Ovary (tissue), 3 donors: ENCODE measurements around the gene SYT3.

Experiments
- CTCF ChIP-seq, 3 donors: fragments of 450-650 bp in 2 of 3; fragments of 200-600 bp in 1 of 3; IDR thresholded peaks; one replicate each; pipeline versions ENCODE4 v1.5.1 to v1.8.0; 2016 to 2022; ENCODE audit warnings: antibody characterized with exemption in 3 of 3, mild to moderate bottlenecking in 1 of 3
- POLR2A ChIP-seq: fragments of 450-650 bp; IDR thresholded peaks from one replicate; pipeline ENCODE4 v1.6.1; 2017; ENCODE audit warnings: antibody characterized with exemption, mild to moderate bottlenecking, moderate library complexity
- donor health status: DM: no; HTN: no; CAD: no.

- no peak for TF ChIP-seq CTCF (IDR thresholded peaks at IDR 0.05)
- TF ChIP-seq POLR2A = no peak
Measured at GRCh38 chr19:50602089-50602422, 37.6 kb downstream of the SYT3 start.
